BLaER1 treated with 17β-estradiol and CSF1 and Interleukin-3, amounts not matched to agents 10 nM and 100 nM (cell line): ENCODE results near the gene DHX16.
"Not testable (repeated sequence)": the region's sequence is repeated elsewhere in the genome, so short reads cannot be mapped to it uniquely, and the experiment has no call there.

Experiments
- H3K27ac ChIP-seq, 11 experiments: shearing (Covaris generic); formaldehyde crosslinking; 2 replicates each; pipeline ENCODE4 v1.8.1; 2022
- H3K27me3 ChIP-seq, 11 experiments: shearing (Covaris generic); formaldehyde crosslinking; 2 replicates each; pipeline ENCODE4 v1.8.1; 2022
- H3K36me3 ChIP-seq, 11 experiments: shearing (Covaris generic); formaldehyde crosslinking; 2 replicates each; pipeline ENCODE4 v1.8.1; 2022
- H3K4me1 ChIP-seq, 10 experiments: shearing (Covaris generic); formaldehyde crosslinking; 2 replicates each; pipeline ENCODE4 v1.8.1; 2022
- H3K4me2 ChIP-seq, 11 experiments: shearing (Covaris generic); formaldehyde crosslinking; 2 replicates each; pipeline ENCODE4 v1.8.1; 2022
- H3K4me3 ChIP-seq, 10 experiments: shearing (Covaris generic); formaldehyde crosslinking; 2 replicates each; pipeline ENCODE4 v1.8.1; 2022
- H3K9ac ChIP-seq, 11 experiments: shearing (Covaris generic); formaldehyde crosslinking; 2 replicates each; pipeline ENCODE4 v1.8.1; 2022
- H3K9me3 ChIP-seq, 11 experiments: shearing (Covaris generic); formaldehyde crosslinking; replicated peaks in 1 of 11; 2 replicates each; pipeline ENCODE4 v1.8.1; 2022
- H4K20me1 ChIP-seq, 11 experiments: shearing (Covaris generic); formaldehyde crosslinking; 2 replicates each; pipeline ENCODE4 v1.8.1; 2022
- Cebpa-rat ChIP-seq, 11 experiments: shearing (Covaris generic); IDR thresholded peaks; 2 replicates each; pipeline ENCODE4 v1.8.1; 2022

Gene DHX16

DNA sequence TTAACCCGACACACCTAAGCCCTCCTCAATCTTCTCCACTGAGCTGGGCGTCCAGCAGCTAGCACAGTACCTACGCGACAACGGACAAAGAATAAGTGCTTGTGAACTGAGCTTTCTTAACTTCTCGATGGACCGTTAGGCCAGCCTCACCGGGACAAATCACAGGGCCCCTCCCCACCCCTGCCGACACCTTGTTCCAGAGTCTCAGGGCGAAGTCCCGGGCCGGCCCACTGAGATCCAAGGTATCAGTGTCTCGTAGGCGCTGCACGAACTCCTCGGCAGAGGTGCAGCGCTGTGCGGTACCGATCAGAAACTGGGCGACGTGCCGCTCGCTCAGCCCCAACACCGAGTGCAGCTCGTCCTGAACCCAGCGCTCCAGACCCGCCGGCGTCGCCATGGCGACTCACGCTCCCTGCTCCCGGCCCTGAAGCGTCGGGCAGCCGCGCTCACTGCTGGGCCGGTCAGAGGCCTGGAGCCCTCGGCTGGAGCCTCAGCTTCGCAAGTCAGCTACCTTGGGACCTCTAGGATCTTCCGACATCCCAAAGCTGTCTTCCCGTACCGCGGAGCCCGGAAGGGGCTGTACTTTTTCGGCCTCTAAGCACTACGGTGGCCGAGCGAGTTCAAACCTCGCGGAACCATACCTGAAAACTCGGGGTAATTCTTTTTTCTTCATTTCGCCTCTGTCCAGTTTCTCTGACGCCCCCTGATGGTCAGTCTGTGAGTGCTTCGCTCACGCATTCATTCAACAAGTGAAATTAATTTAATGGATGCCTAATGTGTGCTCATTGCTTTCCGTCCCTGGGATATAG, at the start of gene DHX16:
TSS of gene DHX16 (minus strand) at position 562 of the 809 bp plus-strand sequence. CDS start at position 397, 165 bp downstream.
- Histone ChIP-seq H3K4me3 (peak within 1 kb of the TSS; percentile 78 to 99 (median 85)), H3K27me3 (no peaks in the 10 kb centered on the region), H4K20me1 (peaks cover 18 to 50% (median 34%) of the 10 kb centered on the region in 11 experiments), H3K36me3 (peaks cover 46 to 56% (median 54%) of the 10 kb centered on the region in 11 experiments), H3K4me2 (peak within 1 kb of the TSS; percentile 80 to 96 (median 91)), H3K9me3 (no peaks in the 10 kb centered on the region), H3K9ac (peak within 1 kb of the TSS; percentile 79 to 91 (median 88)), H3K4me1 (peaks cover 35 to 65% (median 51%) of the 10 kb centered on the region in 10 experiments), H3K27ac (peak within 1 kb of the TSS; percentile 61 to 83 (median 72))
- no peak for TF ChIP-seq Cebpa-rat (IDR thresholded peaks at IDR 0.05)

DNA sequence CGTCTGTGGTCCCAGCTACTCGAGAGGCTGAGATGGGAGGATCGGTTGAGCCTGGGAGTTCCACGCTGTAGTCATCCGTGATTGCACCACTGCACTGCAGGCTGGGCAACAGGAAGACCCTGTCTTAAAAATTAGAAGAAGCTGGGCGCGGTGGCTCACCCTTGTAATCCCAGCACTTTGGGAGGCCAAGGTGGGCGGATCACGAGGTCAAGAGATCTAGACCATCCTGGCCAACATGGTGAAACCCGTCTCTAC, 49.1 kb upstream of the DHX16 start:
- peak overlapping the region; percentile 76 to 96 (median 90) for H3K4me2 ChIP-seq
- H3K27me3 ChIP-seq, H3K9me3 ChIP-seq: not testable (repeated sequence)
- peak overlapping the region; percentile 61 to 100 (median 98); a peak in 21 of 22 replicates for H3K27ac ChIP-seq
- H3K4me1 ChIP-seq: peaks cover 50 to 57% (median 54%) of the 10 kb centered on the region in 10 experiments
- H3K9ac ChIP-seq: peak overlapping the region; percentile 84 to 100 (median 98)
- peaks cover 54 to 57% (median 55%) of the 10 kb centered on the region in 11 experiments for H4K20me1 ChIP-seq
- peaks cover 48 to 55% (median 54%) of the 10 kb centered on the region in 11 experiments for H3K36me3 ChIP-seq
- H3K4me3 ChIP-seq: peak overlapping the region; percentile 81 to 98 (median 90)

DNA sequence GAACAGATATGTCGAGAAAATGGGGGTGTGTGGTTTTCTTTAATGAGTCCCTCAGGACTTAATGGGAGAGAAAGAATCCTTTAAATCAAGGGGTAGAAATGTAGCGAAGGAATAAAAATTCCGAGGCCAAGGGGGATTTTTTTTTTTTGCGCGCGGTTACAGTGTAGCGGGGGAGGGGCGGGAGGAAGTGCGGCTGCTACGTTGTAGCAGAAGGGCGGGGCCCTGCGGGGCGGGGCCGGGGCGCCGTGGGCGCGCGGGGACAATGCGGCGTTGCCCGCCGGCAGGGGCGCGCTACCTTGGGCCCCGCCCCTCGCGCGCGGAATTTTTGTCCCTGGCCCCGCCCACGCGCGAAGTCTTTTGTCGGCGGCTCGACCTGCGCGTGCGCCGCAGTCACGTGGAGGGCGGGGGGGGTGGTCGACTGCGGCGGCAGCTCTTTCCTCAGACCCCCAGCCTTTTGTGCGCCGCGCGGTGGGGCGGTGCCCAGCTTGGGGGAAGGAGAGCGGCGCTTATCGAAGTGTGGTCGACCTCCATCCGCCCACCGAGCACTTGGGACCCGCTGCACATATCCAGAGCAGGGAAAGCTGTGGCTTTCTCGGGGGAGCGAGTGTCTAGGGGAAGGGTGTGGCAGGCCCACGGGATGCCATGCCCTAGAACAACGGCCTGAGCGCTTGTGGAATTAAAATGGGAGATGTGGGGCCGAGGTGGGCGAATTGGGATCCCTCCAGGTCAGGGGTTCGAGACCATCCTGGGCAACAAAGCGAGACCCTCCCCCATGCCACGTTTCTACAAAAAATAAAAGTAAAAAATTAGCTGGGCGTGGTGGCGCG, 48.6 kb upstream of the DHX16 start:
- Histone ChIP-seq H3K4me2 (peak overlapping the region; percentile 76 to 96 (median 90)), H3K36me3 (peaks cover 42 to 49% (median 48%) of the 10 kb centered on the region in 11 experiments), H3K4me1 (peaks cover 53 to 58% (median 56%) of the 10 kb centered on the region in 10 experiments), H3K27ac (peak overlapping the region; percentile 79 to 100 (median 98)), H4K20me1 (peaks cover 49 to 51% (median 50%) of the 10 kb centered on the region in 11 experiments), H3K9ac (peak overlapping the region; percentile 86 to 100 (median 98)), H3K9me3 (no peaks in the 10 kb centered on the region; a peak in 1 of 22 replicates), H3K4me3 (peak overlapping the region; percentile 81 to 98 (median 90)), H3K27me3 (no peaks in the 10 kb centered on the region)
- no peak for TF ChIP-seq Cebpa-rat (IDR thresholded peaks at IDR 0.05)

DNA sequence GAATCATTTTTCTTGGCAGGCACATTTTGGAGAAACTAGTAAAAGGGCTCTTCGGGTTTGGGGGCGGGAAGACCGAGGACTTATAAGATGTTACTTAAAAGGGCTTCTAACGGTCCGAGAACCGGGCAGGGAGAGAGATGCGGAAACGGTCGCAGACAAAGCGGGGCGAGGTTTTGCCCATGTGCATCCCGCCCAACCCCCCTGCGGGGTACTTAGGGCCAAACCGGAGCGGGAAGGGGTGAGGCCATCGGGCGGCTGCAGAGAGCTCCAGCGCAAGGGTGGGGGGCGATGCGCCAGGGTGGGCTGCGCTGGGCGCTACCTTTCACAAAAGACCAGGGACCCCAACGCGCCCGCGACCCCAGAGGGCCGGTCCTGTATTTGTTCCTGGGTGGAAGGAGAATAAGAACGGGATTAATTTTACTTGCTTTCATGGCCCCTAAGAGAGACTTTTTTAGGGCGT, 48.0 kb upstream of the DHX16 start:
- H3K4me3 ChIP-seq: peak overlapping the region; percentile 81 to 98 (median 90)
- H3K36me3 ChIP-seq: peaks cover 38 to 44% (median 44%) of the 10 kb centered on the region in 11 experiments
- no peaks in the 10 kb centered on the region for H3K27me3 ChIP-seq
- H3K4me1 ChIP-seq: peaks cover 56 to 62% (median 59%) of the 10 kb centered on the region in 10 experiments
- peak overlapping the region; percentile 79 to 100 (median 98) for H3K27ac ChIP-seq
- peak overlapping the region; percentile 0 to 39 (median 19); a peak in 11 of 22 replicates for H3K4me2 ChIP-seq
- peaks cover 44 to 45% (median 44%) of the 10 kb centered on the region in 11 experiments for H4K20me1 ChIP-seq
- no peak for TF ChIP-seq Cebpa-rat (IDR thresholded peaks at IDR 0.05)
- H3K9ac ChIP-seq: peak overlapping the region; percentile 86 to 100 (median 98)
- no peaks in the 10 kb centered on the region; a peak in 1 of 22 replicates for H3K9me3 ChIP-seq

DNA sequence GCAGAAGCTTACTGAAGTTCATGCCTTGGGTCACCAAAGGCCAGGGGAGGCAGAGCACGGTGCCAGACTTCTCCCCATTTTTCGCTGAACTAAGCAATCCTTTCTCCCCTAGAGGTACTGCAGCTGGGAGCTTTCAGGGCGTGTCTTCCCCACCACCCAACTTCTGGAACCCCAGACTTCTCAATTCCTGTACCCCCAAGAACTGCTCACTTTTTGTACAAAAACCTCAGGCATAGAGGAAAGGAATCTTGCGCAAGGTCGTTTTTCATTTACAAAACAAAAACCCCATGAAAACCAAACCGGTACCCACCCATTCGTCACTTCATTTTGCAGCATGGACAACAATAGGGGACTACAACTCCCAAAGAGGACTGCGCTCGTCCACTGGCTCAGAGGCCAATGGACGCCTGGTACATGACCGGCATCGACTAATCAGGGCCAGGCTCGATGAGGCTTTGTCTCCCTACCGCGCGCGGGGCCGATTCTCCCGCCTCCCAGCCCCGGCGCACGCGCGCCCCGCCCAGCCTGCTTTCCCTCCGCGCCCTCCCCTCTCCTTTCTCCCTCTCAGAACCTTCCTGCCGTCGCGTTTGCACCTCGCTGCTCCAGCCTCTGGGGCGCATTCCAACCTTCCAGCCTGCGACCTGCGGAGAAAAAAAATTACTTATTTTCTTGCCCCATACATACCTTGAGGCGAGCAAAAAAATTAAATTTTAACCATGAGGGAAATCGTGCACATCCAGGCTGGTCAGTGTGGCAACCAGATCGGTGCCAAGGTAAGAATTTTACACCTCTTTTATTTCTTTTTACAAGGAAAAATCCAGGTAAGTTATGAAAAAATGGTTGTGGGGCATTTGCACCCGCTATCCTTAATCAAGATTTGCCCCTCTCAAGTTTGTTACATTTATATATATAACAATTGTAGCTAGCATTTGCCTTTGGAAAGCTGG, 47.3 kb upstream of the DHX16 start, which contains the start of gene TUBB:
TSS of gene TUBB (plus strand) at position 562 of the 947 bp plus-strand sequence. CDS start at position 717, 155 bp downstream.
- H3K4me1 ChIP-seq: peaks cover 50 to 61% (median 59%) of the 10 kb centered on the region in 10 experiments
- H4K20me1 ChIP-seq: peaks cover 37 to 38% (median 37%) of the 10 kb centered on the region in 11 experiments
- H3K27ac ChIP-seq: peak within 1 kb of the TSS; percentile 79 to 100 (median 98)
- TF ChIP-seq Cebpa-rat (IDR thresholded peaks at IDR 0.05): peak in 10 of 11 experiments; percentile 22 to 85 (median 62); a peak in 15 of 22 replicates
- peak within 1 kb of the TSS; percentile 81 to 98 (median 90) for H3K4me3 ChIP-seq
- peak within 1 kb of the TSS; percentile 86 to 100 (median 98) for H3K9ac ChIP-seq
- peak within 1 kb of the TSS; percentile 78 to 96 (median 90) for H3K4me2 ChIP-seq
- peaks cover 31 to 42% (median 40%) of the 10 kb centered on the region in 11 experiments for H3K36me3 ChIP-seq
- no peaks in the 10 kb centered on the region for H3K27me3 ChIP-seq
- H3K9me3 ChIP-seq: no peaks in the 10 kb centered on the region; a peak in 1 of 22 replicates

DNA sequence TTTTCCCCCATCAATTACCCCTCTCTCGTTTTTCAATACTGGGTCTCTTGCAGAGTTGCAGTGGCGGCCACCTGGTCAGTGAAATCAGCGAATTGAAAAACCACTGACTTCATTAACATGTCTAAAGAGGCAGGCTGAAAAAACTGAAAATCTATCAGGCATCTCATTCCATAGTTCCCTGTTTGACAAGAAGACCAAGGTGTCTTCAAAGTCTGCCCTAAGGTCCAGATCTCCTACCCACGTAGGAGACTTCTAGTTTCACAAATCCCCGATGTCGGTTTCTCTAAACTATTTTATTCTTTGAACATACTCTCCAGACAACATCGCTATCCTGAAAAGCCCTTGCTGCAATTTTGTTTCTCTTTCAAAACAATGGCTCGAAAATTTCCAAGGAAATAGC, 46.5 kb upstream of the DHX16 start:
- Histone ChIP-seq H3K36me3 (peaks cover 31 to 42% (median 40%) of the 10 kb centered on the region in 11 experiments), H3K27me3 (no peaks in the 10 kb centered on the region), H3K9ac (peak overlapping the region; percentile 72 to 100 (median 98)), H3K4me3 (peak overlapping the region; percentile 81 to 98 (median 90)), H3K4me1 (peaks cover 43 to 56% (median 52%) of the 10 kb centered on the region in 10 experiments), H4K20me1 (peaks cover 29 to 31% (median 30%) of the 10 kb centered on the region in 11 experiments), H3K27ac (peak overlapping the region; percentile 40 to 100 (median 98); a peak in 21 of 22 replicates), H3K9me3 (no peaks in the 10 kb centered on the region; a peak in 1 of 22 replicates), H3K4me2 (peak overlapping the region; percentile 78 to 96 (median 90))
- no peak for TF ChIP-seq Cebpa-rat (IDR thresholded peaks at IDR 0.05)

DNA sequence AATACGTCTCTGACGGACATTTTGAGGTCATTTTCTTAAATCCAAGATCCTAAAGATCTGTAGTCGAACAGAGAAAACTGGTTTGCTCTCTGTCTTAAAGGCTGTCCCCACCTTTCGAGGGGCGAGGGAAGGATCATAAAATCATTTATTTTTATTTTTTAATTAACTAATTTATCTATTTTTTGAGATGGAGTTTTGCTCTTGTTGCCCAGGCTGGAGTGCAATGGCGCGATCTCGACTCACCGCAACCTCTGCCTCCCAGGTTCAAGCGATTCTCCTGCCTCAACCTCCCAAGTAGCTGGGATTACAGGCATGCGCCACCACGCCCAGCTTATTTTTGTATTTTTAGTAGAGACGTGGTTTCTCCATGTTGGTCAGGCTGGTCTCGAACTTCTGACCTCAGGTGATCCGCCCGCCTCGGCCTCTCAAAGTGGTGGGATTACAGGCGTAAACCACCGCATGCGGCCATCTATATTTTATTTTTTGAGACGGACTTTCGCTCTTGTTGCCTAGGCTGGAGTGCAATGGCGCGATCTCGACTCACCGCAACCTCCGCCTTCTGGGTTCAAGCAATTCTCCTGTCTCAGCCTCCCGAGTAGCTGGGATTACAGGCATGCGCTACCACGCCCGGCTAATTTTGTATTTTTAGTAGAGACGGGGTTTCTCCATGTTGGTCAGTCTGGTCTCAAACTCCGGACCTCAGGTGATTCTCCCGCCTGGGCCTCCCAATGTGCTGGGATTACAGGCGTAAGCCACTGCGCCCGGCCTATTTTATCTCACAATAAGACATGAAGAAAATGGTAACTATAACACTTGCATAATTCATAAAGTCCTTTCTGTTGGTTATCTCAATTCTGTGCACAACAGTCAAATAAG, 45.3 kb upstream of the DHX16 start:
- H3K9me3 ChIP-seq, H3K27me3 ChIP-seq: not testable (repeated sequence)
- peaks cover 35 to 52% (median 43%) of the 10 kb centered on the region in 10 experiments for H3K4me1 ChIP-seq
- H4K20me1 ChIP-seq: peaks cover 17 to 18% (median 17%) of the 10 kb centered on the region in 11 experiments
- peak overlapping the region; percentile 63 to 98 (median 90) for H3K4me3 ChIP-seq
- peak overlapping the region; percentile 58 to 100 (median 98) for H3K9ac ChIP-seq
- H3K27ac ChIP-seq: peak overlapping the region; percentile 45 to 100 (median 98)
- H3K4me2 ChIP-seq: peak overlapping the region; percentile 78 to 96 (median 90)
- H3K36me3 ChIP-seq: peaks cover 30 to 42% (median 40%) of the 10 kb centered on the region in 11 experiments
